ENCODE data around the gene C2CD5. TPM values are rescaled to one million over a fixed set of nuclear protein-coding genes. Genes with fewer than 3 reads are reported as not detected.

Gene C2CD5
- total RNA-seq (2021; ENCODE audit: unreplicated experiment): 15.9 TPM
- 6.8 TPM for polyA plus RNA-seq (2012; ENCODE audit: insufficient read length)
- Bru-seq, nascent RNA: percentile 70 among the genes with signal in this experiment
- BruChase-seq, experiment 1, labeled RNA remaining after a 2-hour chase: percentile 72 among the genes with signal in this experiment
- BruChase-seq, experiment 2, labeled RNA remaining after a 6-hour chase: percentile 70 among the genes with signal in this experiment
- long read RNA-seq, full-length matches to known transcripts: 2 of 19 reads
- long read RNA-seq, partial matches to known transcripts: 12 of 19 reads
- long read RNA-seq, other reads (novel, unspliced or antisense): 5 of 19 reads

DNA sequence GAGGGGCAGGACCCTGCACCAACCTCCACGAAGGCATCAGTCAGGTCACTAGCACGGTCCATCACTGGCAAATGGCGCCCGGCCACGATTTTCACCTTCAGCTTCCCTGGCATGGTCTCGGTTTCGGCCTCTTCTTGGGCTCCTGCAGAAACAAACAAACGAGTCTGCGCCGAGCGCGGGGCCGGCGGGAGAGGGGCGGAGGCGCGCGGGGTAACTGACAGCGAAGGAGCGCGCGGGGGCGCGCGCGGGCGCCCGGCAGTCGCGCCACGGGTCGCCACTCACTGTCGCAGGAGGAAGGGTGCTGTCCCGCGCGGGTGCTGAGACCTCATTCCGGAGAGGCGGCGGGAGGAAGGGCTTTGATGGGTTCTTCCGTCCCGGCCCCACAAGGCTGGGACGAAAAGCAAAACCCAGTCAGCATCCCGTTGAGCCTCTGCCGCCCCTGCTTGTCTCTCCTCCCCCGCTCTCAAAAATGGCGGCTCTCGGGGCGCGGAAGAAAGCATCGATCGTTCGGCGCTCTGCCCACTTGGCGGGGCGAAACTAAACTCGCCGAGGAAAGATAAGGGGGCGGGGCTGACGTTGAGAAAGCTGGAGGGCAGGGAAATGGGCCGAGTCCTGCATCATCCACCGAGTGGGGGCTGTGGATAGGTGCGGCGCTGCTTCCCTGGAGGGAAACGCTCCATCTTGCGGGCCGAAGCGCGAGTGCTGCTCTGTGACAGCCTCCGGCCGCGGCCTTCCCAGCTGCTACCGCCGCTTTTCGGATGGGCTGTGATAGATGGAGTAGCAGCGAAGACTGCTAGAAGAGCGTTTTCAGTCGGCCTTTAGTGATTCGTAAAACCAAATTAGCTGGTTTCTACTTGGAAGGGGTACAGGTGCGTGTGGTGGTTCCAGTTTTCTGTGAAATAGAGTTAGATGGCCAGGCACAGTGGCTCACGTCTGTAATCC is at the start of gene C2CD5:
Gene C2CD5, minus strand, starts transcription at position 505 of the 942 bp plus-strand sequence. Its CDS starts 392 bp downstream, at position 113.
- Histone ChIP-seq H3K4me1 (ENCODE audit: control insufficient read depth, insufficient read depth, low read length) (no peaks in the 10 kb centered on the region), H3K9me3 (ENCODE audit: control insufficient read depth, insufficient read depth, low read depth, low read length) (no peaks in the 10 kb centered on the region), H3K4me3 (ENCODE audit: low read depth in 2 of 2, low read length in 2 of 2) (peak within 1 kb of the TSS; percentile 64 to 73), H3K36me3 (ENCODE audit: control insufficient read depth, insufficient read depth, low read length) (no peaks in the 10 kb centered on the region), H3K27ac (ENCODE audit: low read length) (peak within 1 kb of the TSS; percentile 84), H3K27me3 (ENCODE audit: control insufficient read depth, insufficient read depth, low read length) (no peaks in the 10 kb centered on the region)
- in situ Hi-C loops (cut with HindIII; ENCODE audit: low pct_unique_long_range_greater_than_20kb, low sequenced_read_pairs): no loop called here
- ChIA-PET CTCF (no interaction called here), POLR2A (interaction anchor here (0.5 to 0.6 kb wide), 4 partner anchors 58 to 1064 kb away, joined by 3 to 7 read pairs (median 3); no protein-coding TSS in a partner anchor)
- TF ChIP-seq REST (IDR thresholded peaks at IDR 0.05; ENCODE audit: insufficient read depth in 1 of 2, low read depth in 2 of 2, low read length in 1 of 2) (no peak), SIN3A (IDR thresholded peaks at IDR 0.05; ENCODE audit: borderline replicate concordance, insufficient read depth, low read depth, low read length) (no peak), POLR2AphosphoS5 (IDR thresholded peaks at IDR 0.05; ENCODE audit: low read depth, low read length) (peak; percentile 63; the same call in 1 of the 2 replicates), TCF7L2 (IDR thresholded peaks at IDR 0.05; ENCODE audit: low read depth, low read length) (0 out of 2 replicates have a peak, but pooled peaks have one; percentile 26)
- TF ChIP-seq, protein P1, sequence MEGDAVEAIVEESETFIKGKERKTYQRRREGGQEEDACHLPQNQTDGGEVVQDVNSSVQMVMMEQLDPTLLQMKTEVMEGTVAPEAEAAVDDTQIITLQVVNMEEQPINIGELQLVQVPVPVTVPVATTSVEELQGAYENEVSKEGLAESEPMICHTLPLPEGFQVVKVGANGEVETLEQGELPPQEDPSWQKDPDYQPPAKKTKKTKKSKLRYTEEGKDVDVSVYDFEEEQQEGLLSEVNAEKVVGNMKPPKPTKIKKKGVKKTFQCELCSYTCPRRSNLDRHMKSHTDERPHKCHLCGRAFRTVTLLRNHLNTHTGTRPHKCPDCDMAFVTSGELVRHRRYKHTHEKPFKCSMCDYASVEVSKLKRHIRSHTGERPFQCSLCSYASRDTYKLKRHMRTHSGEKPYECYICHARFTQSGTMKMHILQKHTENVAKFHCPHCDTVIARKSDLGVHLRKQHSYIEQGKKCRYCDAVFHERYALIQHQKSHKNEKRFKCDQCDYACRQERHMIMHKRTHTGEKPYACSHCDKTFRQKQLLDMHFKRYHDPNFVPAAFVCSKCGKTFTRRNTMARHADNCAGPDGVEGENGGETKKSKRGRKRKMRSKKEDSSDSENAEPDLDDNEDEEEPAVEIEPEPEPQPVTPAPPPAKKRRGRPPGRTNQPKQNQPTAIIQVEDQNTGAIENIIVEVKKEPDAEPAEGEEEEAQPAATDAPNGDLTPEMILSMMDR (IDR thresholded peaks at IDR 0.05): peak; percentile 55
- peak; percentile 69 for DNase-seq (ENCODE audit: low read depth, low spot score)
- intact Hi-C loops (cut with micrococcal nuclease; ENCODE audit: unreplicated experiment): loop anchor here (5.0 kb wide), 1 partner anchor 83 kb away; the partner anchor contains the start of gene ETNK1
- BruUV-seq (replicated peaks): TSS peak; percentile 75
- ATAC-seq: peak; percentile 96

GRCh38 chr12:22593864-22594263 is 49.5 kb upstream of the C2CD5 start:
- Histone ChIP-seq H3K4me3 (ENCODE audit: low read depth in 2 of 2, low read length in 2 of 2) (no peak overlapping the region), H3K4me1 (ENCODE audit: control insufficient read depth, insufficient read depth, low read length) (no peaks in the 10 kb centered on the region), H3K27ac (ENCODE audit: low read length) (no peak overlapping the region), H3K9me3 (ENCODE audit: control insufficient read depth, insufficient read depth, low read depth, low read length) (no peaks in the 10 kb centered on the region), H3K27me3 (ENCODE audit: control insufficient read depth, insufficient read depth, low read length) (no peaks in the 10 kb centered on the region), H3K36me3 (ENCODE audit: control insufficient read depth, insufficient read depth, low read length) (no peaks in the 10 kb centered on the region)
- POLR2A ChIA-PET: no interaction called here
- no peak for TF ChIP-seq SIN3A (IDR thresholded peaks at IDR 0.05; ENCODE audit: borderline replicate concordance, insufficient read depth, low read depth, low read length)
- TF ChIP-seq, protein P1 (IDR thresholded peaks at IDR 0.05): no peak
- TF ChIP-seq POLR2AphosphoS5 (IDR thresholded peaks at IDR 0.05; ENCODE audit: low read depth, low read length): no peak
- TF ChIP-seq TCF7L2 (IDR thresholded peaks at IDR 0.05; ENCODE audit: low read depth, low read length): no peak
- TF ChIP-seq REST (IDR thresholded peaks at IDR 0.05; ENCODE audit: insufficient read depth in 1 of 2, low read depth in 2 of 2, low read length in 1 of 2): no peak
- ATAC-seq (no peak), DNase-seq (ENCODE audit: low read depth, low spot score) (no peak)
- CTCF ChIA-PET: no interaction called here
- in situ Hi-C loops (cut with HindIII; ENCODE audit: low pct_unique_long_range_greater_than_20kb, low sequenced_read_pairs): no loop called here
- BruUV-seq (replicated peaks): no TSS peak
- intact Hi-C loops (cut with micrococcal nuclease; ENCODE audit: unreplicated experiment): no loop called here
